Measurements from ENCODE around the gene GSTA4. TPM values are rescaled to one million over a fixed set of nuclear protein-coding genes. Genes with fewer than 3 reads are reported as not detected.

GSTA4 gene
- polyA plus RNA-seq, 1 experiment: 20.9 TPM

DNA sequence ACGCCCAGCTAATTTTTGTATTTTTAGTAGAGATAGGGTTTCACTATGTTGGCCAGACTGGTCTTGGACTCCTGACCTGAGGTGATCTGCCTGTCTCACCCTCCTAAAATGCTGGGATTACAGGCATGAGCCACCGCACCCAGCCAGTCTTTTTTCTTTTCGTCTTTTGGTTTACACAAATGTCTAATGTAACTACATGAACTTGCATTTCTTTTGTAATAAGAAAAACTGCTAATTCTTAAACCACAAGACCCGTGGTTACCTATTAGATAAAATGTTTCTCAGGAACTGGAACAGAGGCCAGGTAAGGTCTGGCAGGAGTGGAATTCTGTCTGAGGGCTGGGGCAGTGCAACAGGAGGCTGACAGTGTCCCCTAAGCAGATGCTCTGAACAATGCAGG is 52.9 kb downstream of the GSTA4 start:
- POLR2A ChIA-PET: no interaction called here
- TF ChIP-seq, protein P1, sequence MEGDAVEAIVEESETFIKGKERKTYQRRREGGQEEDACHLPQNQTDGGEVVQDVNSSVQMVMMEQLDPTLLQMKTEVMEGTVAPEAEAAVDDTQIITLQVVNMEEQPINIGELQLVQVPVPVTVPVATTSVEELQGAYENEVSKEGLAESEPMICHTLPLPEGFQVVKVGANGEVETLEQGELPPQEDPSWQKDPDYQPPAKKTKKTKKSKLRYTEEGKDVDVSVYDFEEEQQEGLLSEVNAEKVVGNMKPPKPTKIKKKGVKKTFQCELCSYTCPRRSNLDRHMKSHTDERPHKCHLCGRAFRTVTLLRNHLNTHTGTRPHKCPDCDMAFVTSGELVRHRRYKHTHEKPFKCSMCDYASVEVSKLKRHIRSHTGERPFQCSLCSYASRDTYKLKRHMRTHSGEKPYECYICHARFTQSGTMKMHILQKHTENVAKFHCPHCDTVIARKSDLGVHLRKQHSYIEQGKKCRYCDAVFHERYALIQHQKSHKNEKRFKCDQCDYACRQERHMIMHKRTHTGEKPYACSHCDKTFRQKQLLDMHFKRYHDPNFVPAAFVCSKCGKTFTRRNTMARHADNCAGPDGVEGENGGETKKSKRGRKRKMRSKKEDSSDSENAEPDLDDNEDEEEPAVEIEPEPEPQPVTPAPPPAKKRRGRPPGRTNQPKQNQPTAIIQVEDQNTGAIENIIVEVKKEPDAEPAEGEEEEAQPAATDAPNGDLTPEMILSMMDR (IDR thresholded peaks at IDR 0.05; ENCODE audit: insufficient read depth, low read depth, low read length): no peak
- peaks cover 1% of the 10 kb centered on the region; the same call in 1 of the 2 replicates for H3K27me3 ChIP-seq (ENCODE audit: control insufficient read depth, insufficient read depth, low read length)
- H3K36me3 ChIP-seq (ENCODE audit: control insufficient read depth, insufficient read depth, low read length): no peaks in the 10 kb centered on the region
- CTCF ChIA-PET: interaction anchor here (0.7 kb wide), 1 partner anchor 18 kb away, joined by 3 read pairs; no protein-coding TSS in a partner anchor
- DNase-seq (ENCODE audit: low read depth): no peak
- H3K4me3 ChIP-seq (ENCODE audit: low read depth, low read length): no peak overlapping the region

DNA sequence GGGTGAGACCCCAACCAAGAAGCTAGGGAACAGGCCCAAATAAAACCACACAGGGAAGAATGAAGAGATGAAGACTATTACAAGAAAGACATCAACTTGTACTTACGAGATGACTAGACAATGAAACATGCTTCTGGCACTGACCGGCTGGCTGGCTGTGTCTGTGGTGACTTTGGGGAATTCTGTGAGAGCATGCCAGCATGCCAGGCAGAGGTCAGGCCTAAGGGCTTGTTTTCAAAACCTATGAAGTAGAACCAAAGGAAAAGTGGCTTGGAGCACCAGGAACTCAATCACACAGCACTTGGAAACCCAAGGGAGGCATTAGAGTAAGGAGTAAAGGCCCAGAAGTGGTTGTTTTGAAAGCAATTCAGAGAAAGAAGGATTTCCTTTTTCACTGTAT is 57.2 kb downstream of the GSTA4 start:
- no peak for DNase-seq (ENCODE audit: low read depth)

DNA sequence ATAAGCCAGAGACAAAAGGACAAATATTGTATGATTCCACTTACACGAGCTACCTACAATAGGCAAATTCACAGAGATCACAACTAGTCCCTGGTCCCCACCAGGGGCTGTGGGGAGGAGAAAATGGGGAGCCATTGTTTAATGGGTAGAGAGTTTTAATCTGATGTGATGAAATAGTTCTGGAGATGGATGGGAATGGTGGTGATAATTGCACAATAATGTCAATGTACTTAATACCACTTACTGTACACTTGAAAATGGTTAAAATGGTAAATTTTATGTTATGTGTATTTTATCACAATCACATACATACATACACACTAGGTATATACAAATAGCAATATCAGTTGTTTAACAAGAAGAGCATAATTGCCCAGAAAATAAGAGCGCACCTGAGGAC is 61.3 kb downstream of the GSTA4 start:
- ChIA-PET POLR2A (interaction anchor here (0.6 kb wide), 1 partner anchor 332 kb away, joined by 3 read pairs; no protein-coding TSS in a partner anchor), CTCF (no interaction called here)

More for the DNA sequence above, 57.2 kb downstream of the GSTA4 start:
- ChIA-PET POLR2A (no interaction called here), CTCF (interaction anchor here (1.4 kb wide), 1 partner anchor 13 kb away, joined by 3 read pairs; no protein-coding TSS in a partner anchor)
- no peaks in the 10 kb centered on the region for H3K36me3 ChIP-seq (ENCODE audit: control insufficient read depth, insufficient read depth, low read length)
- H3K27me3 ChIP-seq (ENCODE audit: control insufficient read depth, insufficient read depth, low read length): no peaks in the 10 kb centered on the region
- TF ChIP-seq, protein P1 (IDR thresholded peaks at IDR 0.05; ENCODE audit: insufficient read depth, low read depth, low read length): no peak
- no peak overlapping the region for H3K4me3 ChIP-seq (ENCODE audit: low read depth, low read length)

DNA sequence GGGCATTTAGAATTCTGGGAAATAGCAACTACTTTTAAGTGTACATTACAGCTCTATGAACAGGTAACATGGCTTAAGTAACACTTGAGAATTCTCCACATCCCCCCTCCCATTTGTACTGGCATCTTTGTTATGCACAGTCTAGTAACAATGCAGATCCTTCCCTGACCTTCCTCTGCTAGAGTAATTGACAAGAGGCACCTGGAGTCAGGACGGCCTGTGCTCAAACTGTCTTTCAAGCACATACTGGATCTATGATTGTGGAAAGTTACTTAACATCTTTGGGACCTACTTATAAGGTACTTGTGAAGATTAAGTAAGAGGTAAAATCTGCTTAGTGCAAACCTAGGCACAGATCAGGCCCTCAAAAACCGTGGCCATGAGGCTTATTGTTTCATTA is 63.7 kb downstream of the GSTA4 start:
- CTCF ChIA-PET: interaction anchor here (0.6 to 0.8 kb wide), 2 partner anchors 9 to 541 kb away, joined by 3 read pairs; no protein-coding TSS in a partner anchor
- TF ChIP-seq, protein P1 (IDR thresholded peaks at IDR 0.05; ENCODE audit: insufficient read depth, low read depth, low read length): no peak
- DNase-seq (ENCODE audit: low read depth): no peak
- H3K36me3 ChIP-seq (ENCODE audit: control insufficient read depth, insufficient read depth, low read length): no peaks in the 10 kb centered on the region
- POLR2A ChIA-PET: no interaction called here
- no peaks in the 10 kb centered on the region for H3K27me3 ChIP-seq (ENCODE audit: control insufficient read depth, insufficient read depth, low read length)
- no peak overlapping the region for H3K4me3 ChIP-seq (ENCODE audit: low read depth, low read length)

More for the DNA sequence above, 61.3 kb downstream of the GSTA4 start:
- Histone ChIP-seq H3K27me3 (ENCODE audit: control insufficient read depth, insufficient read depth, low read length) (no peaks in the 10 kb centered on the region), H3K36me3 (ENCODE audit: control insufficient read depth, insufficient read depth, low read length) (no peaks in the 10 kb centered on the region), H3K4me3 (ENCODE audit: low read depth, low read length) (no peak overlapping the region)
- TF ChIP-seq, protein P1 (IDR thresholded peaks at IDR 0.05; ENCODE audit: insufficient read depth, low read depth, low read length): no peak
- DNase-seq (ENCODE audit: low read depth): no peak

DNA sequence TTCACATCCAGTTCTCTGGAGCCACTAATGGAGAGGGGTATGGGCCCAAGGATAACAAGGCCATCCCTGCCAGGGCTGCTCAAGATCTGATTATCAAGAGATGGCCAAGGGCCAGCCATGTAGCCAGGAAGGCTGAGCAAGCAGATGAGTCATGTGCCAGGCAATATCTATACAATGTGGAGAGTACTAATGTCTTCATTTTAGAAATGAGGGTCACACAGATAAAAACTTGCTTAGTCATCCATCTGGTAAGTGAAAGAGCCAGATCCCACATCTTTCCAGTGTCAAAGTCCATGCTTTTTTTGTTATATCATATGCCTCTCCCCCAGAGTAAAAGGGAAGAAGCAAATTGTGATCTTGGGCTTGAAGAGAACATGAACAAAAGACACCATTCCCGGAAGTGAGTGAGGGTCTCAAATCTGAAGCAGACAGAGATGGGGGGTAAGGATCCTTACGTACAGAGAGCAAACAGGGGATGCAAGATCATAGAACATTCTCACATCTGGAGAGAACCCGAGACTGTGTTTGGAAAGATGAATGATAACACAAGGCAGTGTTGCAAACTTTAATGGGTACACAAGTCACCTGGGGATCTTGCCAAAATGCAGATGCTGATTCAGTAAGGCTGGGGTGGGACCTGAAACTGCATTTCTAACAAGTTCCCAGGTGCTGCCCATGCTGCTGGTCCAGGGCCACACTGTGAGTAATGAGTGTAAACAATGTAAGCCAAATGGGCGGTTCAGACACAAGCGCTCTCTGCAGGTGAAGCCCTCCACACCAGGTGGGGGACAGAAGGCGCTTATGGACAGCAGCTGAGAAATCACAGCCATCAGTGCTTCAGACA is 65.5 kb downstream of the GSTA4 start:
- POLR2A ChIA-PET: no interaction called here
- CTCF ChIA-PET: no interaction called here
- peak; percentile 45 for DNase-seq (ENCODE audit: low read depth)

More for the DNA sequence above, 65.5 kb downstream of the GSTA4 start:
- H3K27me3 ChIP-seq (ENCODE audit: control insufficient read depth, insufficient read depth, low read length): no peaks in the 10 kb centered on the region
- H3K36me3 ChIP-seq (ENCODE audit: control insufficient read depth, insufficient read depth, low read length): no peaks in the 10 kb centered on the region
- H3K4me3 ChIP-seq (ENCODE audit: low read depth, low read length): no peak overlapping the region
- TF ChIP-seq, protein P1 (IDR thresholded peaks at IDR 0.05; ENCODE audit: insufficient read depth, low read depth, low read length): no peak

Data from BJ (cell line).